NCI-H524 treated with DMSO at 0.1 percent for 48 hours (cell line): ENCODE data around the gene HOXA11.

Experiments used
- DNase-seq: peaks from one replicate; lab custom pipeline; 2025; lab: John Stamatoyannopoulos, UW

The HOXA11 gene

DNA sequence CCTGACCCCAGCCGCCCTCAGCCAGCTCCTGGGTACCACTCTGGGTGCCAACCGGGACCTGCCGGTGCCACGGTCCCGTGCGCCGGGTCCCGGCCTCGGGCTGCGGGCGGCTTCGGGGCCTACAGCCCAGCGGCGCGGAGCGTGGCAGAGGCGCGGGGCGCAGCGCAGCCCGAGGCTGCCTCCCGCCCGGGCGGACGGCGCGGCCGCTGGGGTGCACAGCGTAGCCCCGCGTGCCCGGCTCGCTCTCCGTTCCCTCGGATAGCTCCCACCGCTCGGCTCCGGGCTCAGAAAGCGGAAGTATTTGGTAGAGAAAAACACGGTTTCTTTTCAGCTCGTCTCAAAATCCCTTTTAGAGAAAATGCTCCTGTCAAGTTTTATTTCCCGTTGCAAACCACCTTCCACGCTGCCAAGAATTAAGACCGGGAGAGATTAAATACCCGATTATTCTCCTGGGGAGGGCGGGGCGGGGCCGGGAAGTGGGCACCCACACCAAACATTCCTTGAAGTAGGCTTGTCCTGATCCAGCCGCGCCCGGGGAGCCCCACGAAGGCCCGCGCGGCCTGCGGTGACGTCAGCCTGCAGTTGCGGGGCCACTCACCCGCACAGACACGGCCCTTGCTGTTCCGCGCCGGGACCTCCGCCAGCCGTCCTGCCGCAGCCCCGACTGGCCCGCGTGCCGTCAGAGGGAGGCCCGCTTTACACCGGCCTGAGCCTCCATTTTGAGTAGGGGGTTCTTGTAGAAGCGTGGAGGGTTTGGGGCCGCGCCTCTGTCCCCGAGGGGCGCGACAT lies 7.7 kb upstream of the HOXA11 start:
- no peak for DNase-seq

GRCh38 chr7:27191833-27192545 lies 7.0 kb upstream of the HOXA11 start:
- DNase-seq, result no peak

DNA sequence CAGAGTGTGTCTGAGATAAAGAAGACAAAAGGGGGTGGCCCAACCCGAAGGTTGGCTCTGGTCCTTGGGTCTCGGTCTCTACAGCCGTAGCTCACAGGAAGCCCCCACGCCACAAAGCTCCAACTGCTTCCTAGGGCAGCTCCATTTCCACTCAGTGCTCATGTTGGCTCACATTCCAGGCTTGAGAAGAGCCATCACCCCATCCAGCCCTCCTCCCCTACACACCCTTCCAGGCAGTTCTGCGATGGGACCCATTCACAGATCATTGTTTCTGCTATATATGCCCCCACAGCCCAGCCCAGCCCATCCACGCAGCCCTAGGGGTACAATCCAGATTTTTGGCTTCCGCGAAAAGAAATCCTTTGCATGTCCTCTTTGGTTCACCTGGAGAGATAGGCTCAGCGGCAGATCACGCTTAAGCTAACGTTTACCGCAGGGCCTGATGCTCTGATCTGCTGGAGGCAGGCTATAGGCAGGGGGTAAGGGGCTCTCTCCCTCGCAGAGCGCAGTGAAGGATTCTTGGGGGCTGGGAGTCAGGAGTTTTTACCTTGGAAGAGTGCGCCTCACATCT lies 6.2 kb upstream of the HOXA11 start:
- DNase-seq, result no peak

GRCh38 chr7:27189997-27190748 lies 5.1 kb upstream of the HOXA11 start:
- peak; percentile 75 for DNase-seq

GRCh38 chr7:27189295-27189996 lies 4.4 kb upstream of the HOXA11 start:
- no peak for DNase-seq

GRCh38 chr7:27188386-27189294 lies 3.6 kb upstream of the HOXA11 start:
- DNase-seq, result no peak

- no peak for DNase-seq
Observed at GRCh38 chr7:27187475-27188385, 2.7 kb upstream of the HOXA11 start.

DNA sequence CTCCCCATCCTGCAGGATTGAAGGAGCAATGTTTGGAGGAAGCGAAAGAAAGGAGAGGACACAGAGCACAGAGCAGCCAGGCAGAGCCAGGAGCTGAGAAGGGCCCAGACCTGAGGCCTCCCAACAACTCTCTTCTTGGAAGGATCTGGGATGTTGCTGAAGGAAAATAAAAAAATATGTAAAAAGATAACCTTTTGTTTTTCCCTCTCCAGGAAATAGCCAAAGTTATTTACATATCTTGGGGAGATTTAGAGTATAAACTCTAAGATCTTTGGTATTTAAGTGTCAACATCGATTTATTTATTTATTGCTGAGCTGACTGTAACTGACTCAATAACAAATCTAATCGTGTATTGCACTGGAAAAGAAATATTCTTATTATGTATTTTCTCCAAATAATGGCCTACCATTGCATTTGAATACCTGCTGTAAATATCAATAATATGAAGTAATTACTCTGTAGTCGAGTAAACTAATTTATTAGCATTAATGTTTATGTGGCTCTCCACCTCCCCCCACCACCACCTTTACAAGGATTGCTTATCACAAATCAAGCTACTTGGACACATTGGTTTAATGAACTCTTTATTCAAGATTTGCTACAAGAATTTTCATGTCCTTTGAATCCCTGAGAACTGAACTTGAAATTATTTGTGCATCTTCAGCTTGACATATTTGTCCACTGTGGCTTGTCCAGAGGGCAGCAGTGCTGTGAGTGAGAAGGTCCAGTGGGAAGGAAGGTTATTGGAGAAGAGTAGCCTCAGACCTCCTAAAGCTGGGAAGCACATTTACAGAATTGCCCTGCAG lies 1.8 kb upstream of the HOXA11 start:
- DNase-seq, result no peak

DNA sequence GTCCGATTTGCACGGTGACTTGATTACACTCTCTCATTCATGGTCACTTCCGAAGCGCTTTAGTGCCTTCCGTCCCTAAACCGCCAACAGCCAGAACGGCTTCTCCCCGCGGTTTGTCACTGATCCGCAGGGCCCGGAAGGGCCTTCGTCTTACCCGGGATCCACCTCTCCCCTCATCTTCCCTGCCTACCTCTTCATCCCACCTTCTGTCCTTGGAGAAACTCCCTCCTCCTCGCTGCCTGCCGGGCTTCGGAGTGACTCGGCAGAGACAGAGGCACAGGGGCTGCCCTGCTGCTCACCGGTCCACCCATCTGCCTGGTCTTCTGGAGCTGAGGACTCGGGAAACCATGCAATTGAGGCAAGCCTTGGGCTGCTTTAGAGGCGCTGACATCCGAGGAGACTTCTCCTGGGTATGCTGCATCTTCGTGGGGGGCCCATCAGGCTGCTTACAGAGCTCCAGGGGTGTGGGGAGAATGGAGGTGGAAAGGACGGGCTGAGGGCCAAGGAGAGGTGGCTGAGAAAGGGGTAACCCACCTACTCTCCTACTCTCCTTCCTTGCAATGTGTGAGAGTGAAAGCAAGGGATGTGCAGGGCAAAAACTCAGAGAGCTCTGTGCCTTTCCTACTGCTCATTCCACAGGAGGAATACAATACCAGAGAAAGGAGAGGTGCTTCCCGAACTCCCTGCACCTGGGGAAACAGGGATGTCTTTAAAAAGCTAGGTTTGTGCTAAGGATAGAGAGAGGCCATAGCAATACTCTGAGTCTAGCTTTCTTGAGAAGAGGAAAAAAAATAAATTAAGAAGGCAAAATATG lies 1.0 kb upstream of the HOXA11 start:
- DNase-seq, result no peak

- no peak for DNase-seq
Observed at GRCh38 chr7:27184337-27185012, 557 bp downstream of the HOXA11 start.

GRCh38 chr7:27183682-27184336 lies 1.2 kb downstream of the HOXA11 start:
- no peak for DNase-seq

GRCh38 chr7:27182861-27183681 lies 2.0 kb downstream of the HOXA11 start:
- peak; percentile 23 for DNase-seq

DNA sequence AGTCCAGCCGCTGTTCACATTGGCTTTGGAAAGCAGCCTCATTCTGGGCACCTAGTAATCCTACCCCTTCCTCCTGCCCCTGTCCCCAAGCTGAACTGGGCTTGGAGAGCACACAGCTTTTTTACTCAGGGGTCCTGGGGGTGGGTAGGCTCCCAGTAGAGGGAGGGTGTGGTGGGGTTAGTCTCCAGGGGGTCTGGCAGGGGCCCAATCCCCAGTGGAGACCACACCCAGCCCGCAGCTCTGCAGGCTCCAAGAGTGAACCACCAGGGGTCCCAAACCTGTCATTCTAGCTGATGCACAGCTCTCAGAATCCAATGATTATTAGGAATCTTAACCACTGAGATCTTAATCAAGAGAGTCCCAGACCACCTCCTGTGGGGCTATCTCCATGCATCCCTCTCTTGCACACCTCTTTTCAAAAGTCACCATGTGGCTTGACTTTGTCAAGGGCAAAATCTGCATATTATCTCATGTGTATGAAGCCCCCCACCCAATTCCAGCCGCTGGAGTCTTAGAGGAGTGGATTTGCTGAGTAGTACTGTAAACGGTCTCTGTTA lies 2.7 kb downstream of the HOXA11 start:
- DNase-seq, result no peak

DNA sequence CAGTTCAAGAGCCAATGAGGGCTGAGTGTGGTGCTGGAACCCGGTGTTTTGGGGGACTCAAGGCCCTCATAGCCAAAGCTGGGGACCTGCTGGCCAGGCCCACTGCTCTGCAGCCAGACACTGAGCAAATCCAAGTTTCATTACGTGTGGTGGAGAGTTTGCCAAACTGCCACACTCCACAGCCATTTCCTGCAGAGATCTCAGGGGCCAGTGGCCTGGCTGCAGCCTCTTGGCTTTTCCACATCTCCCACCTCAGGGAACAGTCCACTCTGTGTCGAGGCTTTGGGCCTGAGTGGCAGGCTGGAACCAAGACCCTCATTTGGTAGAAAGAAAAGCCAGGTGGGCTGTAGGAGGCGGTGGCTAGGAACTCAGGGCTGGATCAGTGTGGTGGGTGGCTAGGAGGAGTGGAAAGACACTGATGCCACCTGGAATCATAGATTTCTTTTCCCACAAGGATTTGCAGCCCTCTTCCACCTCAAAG lies 3.2 kb downstream of the HOXA11 start:
- DNase-seq, result no peak
